ENCODE data around the gene CLEC17A.
"Not testable (repeated sequence)": the region's sequence is repeated elsewhere in the genome, so short reads cannot be mapped to it uniquely, and the experiment has no call there.

CLEC17A gene

GRCh38 chr19:14561249-14561648, 21.6 kb upstream of the CLEC17A start:
- Histone ChIP-seq H3K27me3 (ENCODE audit: control insufficient read depth, insufficient read depth, low read length) (no peaks in the 10 kb centered on the region), H3K4me2 (ENCODE audit: low read length) (peak overlapping the region; percentile 63), H3K9me3 (replicated peaks; ENCODE audit: low read length) (no peaks in the 10 kb centered on the region), H3K9ac (ENCODE audit: low read depth, low read length) (peak overlapping the region; percentile 76), H3K4me1 (ENCODE audit: control insufficient read depth, insufficient read depth, low read length) (peaks cover 53% of the 10 kb centered on the region), H3K4me3 (ENCODE audit: low read length) (no peak overlapping the region), H3K36me3 (ENCODE audit: insufficient read depth, low read length) (peaks cover 12% of the 10 kb centered on the region)

GRCh38 chr19:14561847-14562351, 21.0 kb upstream of the CLEC17A start:
- Histone ChIP-seq H3K4me2 (ENCODE audit: low read length) (peak overlapping the region; percentile 63), H3K36me3 (ENCODE audit: insufficient read depth, low read length) (peaks cover 12% of the 10 kb centered on the region), H3K4me1 (ENCODE audit: control insufficient read depth, insufficient read depth, low read length) (peaks cover 47% of the 10 kb centered on the region), H3K4me3 (ENCODE audit: low read length) (peak overlapping the region; percentile 31), H3K9ac (ENCODE audit: low read depth, low read length) (peak overlapping the region; percentile 76), H3K9me3 (replicated peaks; ENCODE audit: low read length) (no peaks in the 10 kb centered on the region), H3K27me3 (ENCODE audit: control insufficient read depth, insufficient read depth, low read length) (no peaks in the 10 kb centered on the region)

- Histone ChIP-seq H3K9me3 (replicated peaks; ENCODE audit: low read length) (no peaks in the 10 kb centered on the region), H3K4me2 (ENCODE audit: low read length) (peak overlapping the region; percentile 63), H3K9ac (ENCODE audit: low read depth, low read length) (peak overlapping the region; percentile 76), H3K27me3 (ENCODE audit: control insufficient read depth, insufficient read depth, low read length) (no peaks in the 10 kb centered on the region), H3K4me3 (ENCODE audit: low read length) (peak overlapping the region; percentile 39), H3K36me3 (ENCODE audit: insufficient read depth, low read length) (peaks cover 12% of the 10 kb centered on the region), H3K4me1 (ENCODE audit: control insufficient read depth, insufficient read depth, low read length) (peaks cover 46% of the 10 kb centered on the region)
These were observed 20.0 kb upstream of the CLEC17A start for GRCh38 chr19:14562660-14563589.

DNA sequence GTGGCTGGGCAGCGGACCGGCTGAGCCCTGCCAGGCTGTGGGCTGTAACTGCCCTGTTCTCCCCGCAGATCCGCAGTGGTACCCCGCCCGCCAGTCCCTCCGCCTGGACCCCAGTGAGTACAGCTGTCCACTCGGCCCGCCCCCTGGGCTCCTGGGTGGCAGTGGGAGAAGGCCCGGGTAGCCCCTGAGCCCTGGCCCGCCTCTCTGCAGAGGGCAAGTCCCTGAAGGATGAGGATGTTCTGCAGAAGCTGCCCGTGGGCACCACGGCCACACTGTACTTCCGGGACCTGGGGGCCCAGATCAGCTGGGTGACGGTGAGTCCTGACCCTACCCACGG, 19.3 kb upstream of the CLEC17A start:
- no peak overlapping the region for H3K9ac ChIP-seq (ENCODE audit: low read depth, low read length)
- H3K36me3 ChIP-seq (ENCODE audit: insufficient read depth, low read length): peaks cover 12% of the 10 kb centered on the region
- no peaks in the 10 kb centered on the region for H3K9me3 ChIP-seq (replicated peaks; ENCODE audit: low read length)
- peak overlapping the region; percentile 63 for H3K4me2 ChIP-seq (ENCODE audit: low read length)
- peaks cover 46% of the 10 kb centered on the region for H3K4me1 ChIP-seq (ENCODE audit: control insufficient read depth, insufficient read depth, low read length)
- peak overlapping the region; percentile 39 for H3K4me3 ChIP-seq (ENCODE audit: low read length)
- H3K27me3 ChIP-seq (ENCODE audit: control insufficient read depth, insufficient read depth, low read length): no peaks in the 10 kb centered on the region

- Histone ChIP-seq H3K9ac (ENCODE audit: low read depth, low read length) (no peak overlapping the region), H3K4me3 (ENCODE audit: low read length) (no peak overlapping the region), H3K4me2 (ENCODE audit: low read length) (peak overlapping the region; percentile 63), H3K27me3 (ENCODE audit: control insufficient read depth, insufficient read depth, low read length) (no peaks in the 10 kb centered on the region), H3K36me3 (ENCODE audit: insufficient read depth, low read length) (peaks cover 12% of the 10 kb centered on the region), H3K4me1 (ENCODE audit: control insufficient read depth, insufficient read depth, low read length) (peaks cover 46% of the 10 kb centered on the region), H3K9me3 (replicated peaks; ENCODE audit: low read length) (no peaks in the 10 kb centered on the region)
These were observed 18.8 kb upstream of the CLEC17A start for GRCh38 chr19:14563989-14564651.

DNA sequence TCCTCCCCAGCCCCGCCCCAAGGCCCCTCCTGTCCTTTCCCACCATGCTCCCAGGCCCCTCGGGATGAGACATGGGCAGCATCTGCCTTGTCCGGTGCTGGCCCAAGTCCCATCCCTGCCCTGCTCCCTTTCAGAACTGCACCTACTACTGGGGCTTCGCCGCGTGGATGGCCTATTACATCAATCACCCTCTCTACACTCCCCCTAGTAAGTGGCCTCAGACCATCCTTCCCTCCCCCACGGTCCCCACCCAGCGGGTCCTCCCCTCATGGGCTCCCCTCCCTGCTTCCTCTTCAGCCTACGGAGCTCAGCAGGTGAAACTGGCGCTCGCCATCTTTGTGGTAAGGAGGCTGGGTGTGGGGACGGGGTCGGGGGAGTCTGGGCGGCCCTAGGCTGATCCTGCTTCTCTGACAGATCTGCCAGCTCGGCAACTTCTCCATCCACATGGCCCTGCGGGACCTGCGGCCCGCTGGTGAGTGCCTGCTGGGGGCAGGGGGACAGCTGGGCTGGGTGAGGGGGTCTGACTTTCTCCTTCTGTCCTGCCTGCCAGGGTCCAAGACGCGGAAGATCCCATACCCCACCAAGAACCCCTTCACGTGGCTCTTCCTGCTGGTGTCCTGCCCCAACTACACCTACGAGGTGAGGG, 18.1 kb upstream of the CLEC17A start:
- peaks cover 46% of the 10 kb centered on the region for H3K4me1 ChIP-seq (ENCODE audit: control insufficient read depth, insufficient read depth, low read length)
- H3K27me3 ChIP-seq (ENCODE audit: control insufficient read depth, insufficient read depth, low read length); H3K9me3 ChIP-seq (replicated peaks; ENCODE audit: low read length); H3K4me2 ChIP-seq (ENCODE audit: low read length); H3K9ac ChIP-seq (ENCODE audit: low read depth, low read length); H3K4me3 ChIP-seq (ENCODE audit: low read length): not testable (repeated sequence)
- H3K36me3 ChIP-seq (ENCODE audit: insufficient read depth, low read length): peaks cover 12% of the 10 kb centered on the region

DNA sequence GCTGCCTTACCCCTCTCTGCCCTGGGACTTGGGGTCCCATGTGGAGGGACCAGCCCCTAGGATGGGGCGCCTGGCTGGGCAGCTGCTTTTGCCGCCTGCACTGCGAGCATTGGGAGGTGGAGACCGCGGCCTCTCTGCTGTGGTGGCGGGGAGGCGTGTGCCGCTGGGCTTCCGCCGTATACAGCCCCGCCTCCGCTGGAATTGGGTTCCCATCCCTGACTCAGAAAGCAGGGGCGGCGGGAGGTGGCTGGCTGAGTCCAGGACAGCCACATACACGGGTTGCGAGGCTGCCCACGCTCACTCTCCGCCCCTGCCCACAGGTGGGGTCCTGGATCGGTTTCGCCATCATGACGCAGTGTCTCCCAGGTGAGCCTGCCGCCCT, 17.6 kb upstream of the CLEC17A start:
- Histone ChIP-seq H3K4me3 (ENCODE audit: low read length) (no peak overlapping the region), H3K4me1 (ENCODE audit: control insufficient read depth, insufficient read depth, low read length) (peaks cover 41% of the 10 kb centered on the region), H3K27me3 (ENCODE audit: control insufficient read depth, insufficient read depth, low read length) (no peaks in the 10 kb centered on the region), H3K9ac (ENCODE audit: low read depth, low read length) (no peak overlapping the region), H3K9me3 (replicated peaks; ENCODE audit: low read length) (no peaks in the 10 kb centered on the region), H3K4me2 (ENCODE audit: low read length) (no peak overlapping the region), H3K36me3 (ENCODE audit: insufficient read depth, low read length) (peaks cover 12% of the 10 kb centered on the region)

DNA sequence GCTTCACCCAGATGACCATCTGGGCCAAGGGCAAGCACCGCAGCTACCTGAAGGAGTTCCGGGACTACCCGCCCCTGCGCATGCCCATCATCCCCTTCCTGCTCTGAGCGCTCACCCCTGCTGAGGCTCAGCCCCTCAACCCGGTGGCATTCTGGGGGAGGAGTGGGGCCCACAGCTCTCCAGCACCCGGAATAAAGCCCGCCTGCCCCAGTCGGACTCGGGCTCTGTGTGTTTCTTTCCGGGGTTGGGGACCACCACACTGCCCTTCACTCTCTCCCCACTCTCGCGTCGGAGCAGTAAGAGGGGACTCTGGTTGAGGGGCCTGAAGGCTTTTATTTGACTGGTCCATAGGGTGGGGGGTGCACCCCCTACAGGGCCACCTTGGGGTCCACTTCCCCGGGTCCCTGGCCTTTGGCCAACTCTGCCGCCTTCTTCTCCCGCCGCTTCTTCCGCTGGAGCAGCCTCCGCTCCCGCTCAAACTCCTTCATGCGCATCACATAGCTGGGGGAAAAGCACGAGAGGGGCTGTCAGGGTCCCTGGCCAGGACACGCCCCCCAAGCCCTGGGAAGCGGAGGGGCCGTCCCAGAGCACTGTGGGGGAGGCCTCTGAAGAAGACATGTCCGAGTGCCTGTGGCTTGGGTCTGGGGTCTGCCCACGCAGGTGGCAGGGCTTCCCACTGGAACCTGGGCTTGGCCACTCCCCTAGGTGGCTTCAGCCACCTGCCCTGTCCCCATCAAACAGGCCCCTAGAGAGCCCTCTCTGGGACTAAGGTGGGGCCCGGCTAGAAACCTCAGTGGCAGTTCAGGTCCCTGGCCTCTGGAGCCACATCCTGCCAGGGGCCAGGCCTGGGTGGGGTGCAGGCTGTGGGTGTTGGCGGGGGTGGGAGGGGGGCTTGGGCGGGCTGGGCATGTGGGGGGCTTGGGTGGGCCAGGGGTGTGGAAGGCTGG, 16.8 kb upstream of the CLEC17A start:
- peaks cover 12% of the 10 kb centered on the region for H3K36me3 ChIP-seq (ENCODE audit: insufficient read depth, low read length)
- peaks cover 37% of the 10 kb centered on the region for H3K4me1 ChIP-seq (ENCODE audit: control insufficient read depth, insufficient read depth, low read length)

GRCh38 chr19:14566712-14567077, 16.2 kb upstream of the CLEC17A start:
- no peaks in the 10 kb centered on the region for H3K27me3 ChIP-seq (ENCODE audit: control insufficient read depth, insufficient read depth, low read length)
- H3K4me3 ChIP-seq (ENCODE audit: low read length): no peak overlapping the region
- no peak overlapping the region for H3K4me2 ChIP-seq (ENCODE audit: low read length)
- no peak overlapping the region for H3K9ac ChIP-seq (ENCODE audit: low read depth, low read length)
- H3K36me3 ChIP-seq (ENCODE audit: insufficient read depth, low read length): peaks cover 12% of the 10 kb centered on the region
- H3K4me1 ChIP-seq (ENCODE audit: control insufficient read depth, insufficient read depth, low read length): peaks cover 32% of the 10 kb centered on the region
- no peaks in the 10 kb centered on the region for H3K9me3 ChIP-seq (replicated peaks; ENCODE audit: low read length)

More for the DNA sequence above, 16.8 kb upstream of the CLEC17A start:
- H3K9me3 ChIP-seq (replicated peaks; ENCODE audit: low read length): no peaks in the 10 kb centered on the region
- H3K27me3 ChIP-seq (ENCODE audit: control insufficient read depth, insufficient read depth, low read length): no peaks in the 10 kb centered on the region
- H3K4me2 ChIP-seq (ENCODE audit: low read length): no peak overlapping the region
- H3K4me3 ChIP-seq (ENCODE audit: low read length): no peak overlapping the region
- no peak overlapping the region for H3K9ac ChIP-seq (ENCODE audit: low read depth, low read length)

- no peak overlapping the region for H3K4me2 ChIP-seq (ENCODE audit: low read length)
- peaks cover 12% of the 10 kb centered on the region for H3K36me3 ChIP-seq (ENCODE audit: insufficient read depth, low read length)
- H3K4me3 ChIP-seq (ENCODE audit: low read length): no peak overlapping the region
These were observed 15.8 kb upstream of the CLEC17A start for GRCh38 chr19:14567079-14567478.

More at GRCh38 chr19:14567079-14567478, 15.8 kb upstream of the CLEC17A start:
- Histone ChIP-seq H3K9ac (ENCODE audit: low read depth, low read length) (no peak overlapping the region), H3K4me1 (ENCODE audit: control insufficient read depth, insufficient read depth, low read length) (peaks cover 28% of the 10 kb centered on the region), H3K27me3 (ENCODE audit: control insufficient read depth, insufficient read depth, low read length) (no peaks in the 10 kb centered on the region), H3K9me3 (replicated peaks; ENCODE audit: low read length) (no peaks in the 10 kb centered on the region)

Measured in skeletal muscle satellite cell (primary cell).